ENCODE results near the gene GRIA2.
A peak's percentile ranks its signal among the peaks of the same experiment; 100 is the strongest.

GRIA2 gene

DNA sequence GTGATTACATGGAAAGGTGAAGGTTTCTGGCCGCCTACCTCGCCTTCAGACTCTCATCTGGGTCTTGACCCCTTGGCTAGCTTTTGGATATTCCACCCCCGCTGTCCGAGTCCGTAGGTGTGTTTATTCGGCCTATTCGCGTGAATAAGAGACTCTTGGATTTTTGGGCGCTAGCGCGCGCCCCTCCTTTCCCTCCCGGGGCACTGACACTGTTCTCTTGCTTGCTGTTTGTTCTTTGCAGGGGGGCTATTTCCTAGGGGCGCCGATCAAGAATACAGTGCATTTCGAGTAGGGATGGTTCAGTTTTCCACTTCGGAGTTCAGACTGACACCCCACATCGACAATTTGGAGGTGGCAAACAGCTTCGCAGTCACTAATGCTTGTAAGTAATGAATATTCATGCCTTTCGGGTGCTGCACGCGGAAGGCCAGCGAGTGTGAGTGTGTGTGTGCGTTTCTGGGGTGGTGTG lies 932 bp downstream of the GRIA2 start:
- no peak for DNase-seq (ENCODE audit: low read depth, low spot score)
- no peaks in the 10 kb centered on the region for H3K4me1 ChIP-seq (ENCODE audit: control insufficient read depth, insufficient read depth, low read length)
- H3K27me3 ChIP-seq (ENCODE audit: control insufficient read depth, insufficient read depth, low read length), result peaks cover 30% of the 10 kb centered on the region
- H3K4me3 ChIP-seq (ENCODE audit: low read length), result peak overlapping the region; percentile 89; the same call in 1 of the 2 replicates
- no peaks in the 10 kb centered on the region for H3K9me3 ChIP-seq (ENCODE audit: control insufficient read depth, insufficient read depth, low read length)
- WGBS (ENCODE audit: insufficient coverage, insufficient read length), result no CpG with 5 or more reads among the region's 24 CpGs
- H3K36me3 ChIP-seq (ENCODE audit: control insufficient read depth, insufficient read depth, low read length), result no peaks in the 10 kb centered on the region
- H3K27ac ChIP-seq (ENCODE audit: low read length), result no peak overlapping the region

DNA sequence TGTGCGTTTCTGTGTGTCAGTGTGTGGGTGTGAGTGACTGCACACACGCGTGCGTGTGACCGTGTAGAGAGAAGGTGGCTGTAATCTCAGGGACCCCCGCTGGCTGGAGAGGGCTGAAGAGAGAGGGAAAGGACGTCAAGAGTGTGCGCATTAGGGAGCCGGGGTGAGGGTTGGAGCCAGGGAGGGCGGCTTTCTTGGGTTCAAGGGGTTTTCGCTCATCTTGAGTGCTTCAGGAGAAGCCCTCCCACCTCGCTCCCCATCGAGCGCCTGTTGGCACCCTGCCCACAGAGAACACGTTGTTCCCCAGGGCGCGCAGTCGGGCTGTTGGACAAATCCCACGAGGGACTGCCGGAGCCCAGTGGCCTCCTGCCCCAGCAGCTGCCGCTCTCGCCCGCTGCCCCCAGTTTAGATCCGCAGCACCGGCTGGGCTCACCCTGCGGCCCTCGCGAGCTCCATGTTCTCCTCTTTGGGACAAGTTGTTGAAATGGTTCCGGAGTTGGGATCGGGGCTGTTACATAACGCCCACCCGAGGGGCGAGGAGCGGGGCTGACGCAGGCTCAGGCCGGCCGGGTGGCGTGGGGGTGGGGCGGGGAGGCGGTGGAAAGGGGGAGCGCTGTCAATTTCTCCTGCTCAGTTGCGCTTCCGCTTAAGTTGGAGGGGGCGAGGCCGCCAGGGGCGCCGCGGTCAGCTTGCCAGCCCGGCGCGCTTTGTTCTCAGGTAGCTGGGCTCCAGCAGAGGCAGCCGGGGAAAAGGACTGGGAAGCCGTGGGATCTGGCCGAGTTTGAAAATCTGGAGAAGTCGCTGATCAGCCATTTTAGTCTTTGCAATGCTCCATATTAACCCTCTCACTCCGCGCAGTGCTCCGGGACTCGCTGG lies 1.6 kb downstream of the GRIA2 start:
- Histone ChIP-seq H3K36me3 (ENCODE audit: control insufficient read depth, insufficient read depth, low read length) (no peaks in the 10 kb centered on the region), H3K27ac (ENCODE audit: low read length) (no peak overlapping the region), H3K4me3 (ENCODE audit: low read length) (peak overlapping the region; percentile 89; the same call in 1 of the 2 replicates), H3K9me3 (ENCODE audit: control insufficient read depth, insufficient read depth, low read length) (no peaks in the 10 kb centered on the region), H3K27me3 (ENCODE audit: control insufficient read depth, insufficient read depth, low read length) (peaks cover 30% of the 10 kb centered on the region), H3K4me1 (ENCODE audit: control insufficient read depth, insufficient read depth, low read length) (no peaks in the 10 kb centered on the region)
- no CpG with 5 or more reads among the region's 59 CpGs for WGBS (ENCODE audit: insufficient coverage, insufficient read length)
- no peak for DNase-seq (ENCODE audit: low read depth, low spot score)

DNA sequence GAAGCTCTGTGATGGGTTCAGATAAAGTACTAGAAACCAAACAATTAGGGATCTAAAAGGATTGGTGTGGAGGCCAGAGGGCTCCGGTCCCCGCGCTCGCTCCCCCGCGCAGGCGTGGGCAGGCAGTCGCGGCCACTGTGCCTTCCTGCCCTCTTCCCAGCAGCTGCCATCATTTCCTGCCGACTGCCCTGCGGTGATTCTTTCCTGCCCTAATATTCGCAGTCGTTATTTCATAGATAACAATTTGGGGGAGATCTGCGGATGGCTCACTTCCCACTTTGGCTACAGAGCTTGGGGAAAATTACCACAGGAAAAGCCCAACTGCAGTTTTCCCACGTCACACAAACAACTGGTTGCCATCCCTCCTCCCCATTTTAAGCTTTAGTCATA lies 2.2 kb downstream of the GRIA2 start:
- WGBS (ENCODE audit: insufficient coverage, insufficient read length), result no CpG with 5 or more reads among the region's 15 CpGs
- Histone ChIP-seq H3K4me3 (ENCODE audit: low read length) (peak overlapping the region; percentile 89; the same call in 1 of the 2 replicates), H3K9me3 (ENCODE audit: control insufficient read depth, insufficient read depth, low read length) (no peaks in the 10 kb centered on the region), H3K27ac (ENCODE audit: low read length) (no peak overlapping the region), H3K27me3 (ENCODE audit: control insufficient read depth, insufficient read depth, low read length) (peaks cover 30% of the 10 kb centered on the region), H3K4me1 (ENCODE audit: control insufficient read depth, insufficient read depth, low read length) (no peaks in the 10 kb centered on the region), H3K36me3 (ENCODE audit: control insufficient read depth, insufficient read depth, low read length) (no peaks in the 10 kb centered on the region)
- DNase-seq (ENCODE audit: low read depth, low spot score), result no peak

DNA sequence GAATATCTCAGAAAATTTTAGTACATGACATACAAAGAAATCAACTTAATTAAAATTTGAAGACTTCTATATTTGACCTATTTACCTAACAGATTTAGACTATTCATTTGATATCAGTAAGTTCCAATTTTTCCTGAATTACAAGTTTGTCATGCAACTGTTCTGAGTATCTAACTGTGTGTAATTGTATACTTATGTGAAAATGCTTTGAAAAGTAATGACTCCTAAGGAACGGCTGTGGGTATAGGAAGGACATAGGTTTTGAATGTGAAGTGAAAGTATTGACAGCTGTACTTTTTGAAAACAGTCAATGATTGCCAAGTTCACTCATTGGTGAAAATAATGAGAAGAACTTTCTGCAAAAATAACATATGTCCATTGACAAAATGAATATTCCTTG lies 2.9 kb downstream of the GRIA2 start:
- H3K27me3 ChIP-seq (ENCODE audit: control insufficient read depth, insufficient read depth, low read length), result peaks cover 30% of the 10 kb centered on the region
- H3K27ac ChIP-seq (ENCODE audit: low read length), result no peak overlapping the region
- DNase-seq (ENCODE audit: low read depth, low spot score), result no peak
- no CpG with 5 or more reads among the region's 1 CpG for WGBS (ENCODE audit: insufficient coverage, insufficient read length)
- no peaks in the 10 kb centered on the region for H3K36me3 ChIP-seq (ENCODE audit: control insufficient read depth, insufficient read depth, low read length)
- H3K4me1 ChIP-seq (ENCODE audit: control insufficient read depth, insufficient read depth, low read length), result no peaks in the 10 kb centered on the region
- H3K4me3 ChIP-seq (ENCODE audit: low read length), result no peak overlapping the region
- H3K9me3 ChIP-seq (ENCODE audit: control insufficient read depth, insufficient read depth, low read length), result no peaks in the 10 kb centered on the region

DNA sequence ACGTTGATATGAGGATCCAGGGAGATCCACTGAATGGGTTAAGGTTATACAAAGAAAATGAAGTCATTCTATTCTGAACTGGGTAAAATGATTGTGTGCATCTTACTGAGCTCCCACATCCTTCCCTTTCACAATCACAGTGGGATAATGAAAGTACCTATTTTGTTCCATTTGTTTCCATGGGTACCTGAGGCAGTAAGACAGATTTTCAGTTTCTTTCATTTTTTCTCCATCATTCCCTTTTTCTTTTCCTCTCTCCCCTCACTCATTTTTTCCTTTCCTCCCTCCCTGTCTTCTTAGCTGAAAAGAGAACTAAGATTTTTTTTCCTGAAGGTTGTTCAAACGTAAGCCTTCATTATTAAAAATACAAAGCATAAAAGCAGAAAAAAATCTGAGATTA lies 4.6 kb downstream of the GRIA2 start:
- H3K27me3 ChIP-seq (ENCODE audit: control insufficient read depth, insufficient read depth, low read length), result peaks cover 23% of the 10 kb centered on the region
- no peaks in the 10 kb centered on the region for H3K36me3 ChIP-seq (ENCODE audit: control insufficient read depth, insufficient read depth, low read length)
- no peak overlapping the region for H3K27ac ChIP-seq (ENCODE audit: low read length)
- 100% methylated on average over 1 of the region's 2 CpGs for WGBS (ENCODE audit: insufficient coverage, insufficient read length)
- no peak overlapping the region for H3K4me3 ChIP-seq (ENCODE audit: low read length)
- H3K9me3 ChIP-seq (ENCODE audit: control insufficient read depth, insufficient read depth, low read length), result no peaks in the 10 kb centered on the region
- H3K4me1 ChIP-seq (ENCODE audit: control insufficient read depth, insufficient read depth, low read length), result no peaks in the 10 kb centered on the region
- no peak for DNase-seq (ENCODE audit: low read depth, low spot score)

DNA sequence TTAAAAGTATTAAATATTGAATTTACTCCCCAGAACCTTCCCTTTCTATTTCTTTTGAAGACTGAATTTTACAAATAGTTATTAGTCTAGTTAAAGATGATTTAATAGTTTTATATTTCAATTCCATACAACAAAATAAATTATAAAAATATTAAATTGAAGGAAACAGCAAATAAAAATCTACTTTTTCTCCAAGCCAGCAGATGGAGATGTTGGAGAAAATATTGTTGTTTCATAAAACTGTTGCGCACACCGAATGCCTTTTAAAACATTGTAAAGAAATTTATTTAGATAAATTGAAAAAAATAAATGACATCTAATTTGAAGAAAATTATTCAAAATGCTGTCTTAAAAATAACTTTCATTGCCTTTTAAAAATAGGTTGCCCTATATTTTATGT lies 5.5 kb downstream of the GRIA2 start:
- H3K4me3 ChIP-seq (ENCODE audit: low read length), result no peak overlapping the region
- H3K27ac ChIP-seq (ENCODE audit: low read length), result no peak overlapping the region
- H3K36me3 ChIP-seq (ENCODE audit: control insufficient read depth, insufficient read depth, low read length), result no peaks in the 10 kb centered on the region
- no peaks in the 10 kb centered on the region for H3K4me1 ChIP-seq (ENCODE audit: control insufficient read depth, insufficient read depth, low read length)
- peaks cover 17% of the 10 kb centered on the region for H3K27me3 ChIP-seq (ENCODE audit: control insufficient read depth, insufficient read depth, low read length)
- no peaks in the 10 kb centered on the region for H3K9me3 ChIP-seq (ENCODE audit: control insufficient read depth, insufficient read depth, low read length)
- WGBS (ENCODE audit: insufficient coverage, insufficient read length), result no CpG with 5 or more reads among the region's 2 CpGs
- DNase-seq (ENCODE audit: low read depth, low spot score), result no peak

DNA sequence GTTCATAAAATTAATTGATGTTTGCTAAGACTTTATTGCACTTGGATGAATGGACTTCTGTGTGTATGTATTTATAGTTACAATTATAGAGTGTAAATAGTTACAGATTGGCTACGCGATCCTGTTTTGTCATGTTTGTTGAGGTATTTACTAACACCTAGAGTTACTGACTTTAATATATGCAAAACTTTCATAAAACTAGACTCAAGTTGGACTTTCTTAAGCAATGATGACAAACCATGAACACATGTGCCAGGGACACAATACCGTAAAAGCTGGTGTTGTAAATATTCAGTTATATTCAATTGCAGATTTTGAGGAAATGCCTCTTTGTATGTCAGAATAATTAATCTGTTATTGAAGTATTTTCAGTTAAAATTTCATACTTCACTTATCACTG lies 6.1 kb downstream of the GRIA2 start:
- H3K36me3 ChIP-seq (ENCODE audit: control insufficient read depth, insufficient read depth, low read length), result no peaks in the 10 kb centered on the region
- H3K4me1 ChIP-seq (ENCODE audit: control insufficient read depth, insufficient read depth, low read length), result no peaks in the 10 kb centered on the region
- DNase-seq (ENCODE audit: low read depth, low spot score), result no peak
- H3K27me3 ChIP-seq (ENCODE audit: control insufficient read depth, insufficient read depth, low read length), result peaks cover 11% of the 10 kb centered on the region
- no peak overlapping the region for H3K27ac ChIP-seq (ENCODE audit: low read length)
- no peaks in the 10 kb centered on the region for H3K9me3 ChIP-seq (ENCODE audit: control insufficient read depth, insufficient read depth, low read length)
- H3K4me3 ChIP-seq (ENCODE audit: low read length), result no peak overlapping the region
- WGBS (ENCODE audit: insufficient coverage, insufficient read length), result no CpG with 5 or more reads among the region's 3 CpGs

DNA sequence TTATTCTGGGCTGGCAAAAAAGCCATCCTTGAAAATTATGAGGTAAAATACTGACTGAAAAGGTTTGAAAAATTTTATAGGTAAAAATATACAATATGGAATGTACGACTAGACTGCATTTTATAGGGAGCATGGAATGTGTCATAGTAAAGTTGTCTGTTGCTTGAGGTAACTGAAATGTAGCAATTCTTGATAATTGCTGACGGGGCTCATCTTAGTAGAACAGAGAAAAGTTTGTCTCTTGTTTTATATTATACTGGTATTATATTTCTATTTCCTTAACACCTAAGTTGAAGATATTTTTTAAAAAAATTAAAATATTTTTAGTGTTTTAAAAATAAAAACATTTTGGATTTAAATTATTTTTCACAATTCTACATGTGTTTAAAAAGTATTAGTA lies 11.0 kb downstream of the GRIA2 start:
- Histone ChIP-seq H3K4me1 (ENCODE audit: control insufficient read depth, insufficient read depth, low read length) (no peaks in the 10 kb centered on the region), H3K36me3 (ENCODE audit: control insufficient read depth, insufficient read depth, low read length) (no peaks in the 10 kb centered on the region), H3K27ac (ENCODE audit: low read length) (no peak overlapping the region), H3K9me3 (ENCODE audit: control insufficient read depth, insufficient read depth, low read length) (no peaks in the 10 kb centered on the region), H3K4me3 (ENCODE audit: low read length) (no peak overlapping the region), H3K27me3 (ENCODE audit: control insufficient read depth, insufficient read depth, low read length) (no peaks in the 10 kb centered on the region)
- 100% methylated on average over 1 of the region's 2 CpGs for WGBS (ENCODE audit: insufficient coverage, insufficient read length)
- DNase-seq (ENCODE audit: low read depth, low spot score), result no peak

DNA sequence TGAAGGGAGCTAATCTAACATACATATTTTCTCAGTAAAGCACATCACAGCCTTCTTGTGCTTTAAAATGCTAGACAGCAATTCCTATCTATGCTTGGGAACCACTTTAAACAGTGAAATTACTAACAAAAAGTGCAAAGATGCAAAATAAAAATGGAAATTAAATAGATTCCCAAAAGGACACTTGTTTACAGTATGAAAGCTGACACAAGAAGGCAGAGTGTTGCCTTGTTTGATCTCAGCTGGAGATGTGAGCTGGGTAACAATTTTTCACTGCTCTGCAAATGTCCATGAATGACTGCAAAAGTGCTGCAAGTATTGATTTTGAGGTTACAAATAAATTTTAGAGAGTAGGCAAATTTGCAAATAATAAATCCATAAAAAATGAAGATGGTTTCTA lies 22.3 kb downstream of the GRIA2 start:
- Histone ChIP-seq H3K27ac (ENCODE audit: low read length) (no peak overlapping the region), H3K4me3 (ENCODE audit: low read length) (no peak overlapping the region), H3K4me1 (ENCODE audit: control insufficient read depth, insufficient read depth, low read length) (no peaks in the 10 kb centered on the region), H3K9me3 (ENCODE audit: control insufficient read depth, insufficient read depth, low read length) (no peaks in the 10 kb centered on the region), H3K36me3 (ENCODE audit: control insufficient read depth, insufficient read depth, low read length) (no peaks in the 10 kb centered on the region), H3K27me3 (ENCODE audit: control insufficient read depth, insufficient read depth, low read length) (no peaks in the 10 kb centered on the region)
- DNase-seq (ENCODE audit: low read depth, low spot score), result no peak

DNA sequence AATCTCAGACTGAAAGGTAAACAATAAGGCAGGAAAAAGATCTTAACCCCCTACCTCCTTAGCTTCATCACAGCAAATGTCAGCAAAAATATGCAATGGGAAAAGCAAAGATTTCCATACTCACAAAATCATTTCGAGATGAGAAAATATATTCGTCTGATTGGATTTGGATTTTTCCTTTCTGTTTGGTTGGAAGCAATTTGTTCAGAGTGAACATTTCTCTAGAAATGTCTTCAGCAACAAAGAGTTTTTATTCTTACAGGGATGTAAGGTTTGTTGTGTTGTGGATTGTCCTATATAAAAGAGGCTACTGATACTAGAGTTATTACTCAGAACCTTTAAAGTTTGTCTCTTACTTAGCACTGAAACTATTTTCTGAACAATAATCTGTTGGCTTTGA lies 23.8 kb downstream of the GRIA2 start:
- Histone ChIP-seq H3K9me3 (ENCODE audit: control insufficient read depth, insufficient read depth, low read length) (no peaks in the 10 kb centered on the region), H3K4me1 (ENCODE audit: control insufficient read depth, insufficient read depth, low read length) (no peaks in the 10 kb centered on the region), H3K27me3 (ENCODE audit: control insufficient read depth, insufficient read depth, low read length) (no peaks in the 10 kb centered on the region), H3K4me3 (ENCODE audit: low read length) (no peak overlapping the region), H3K36me3 (ENCODE audit: control insufficient read depth, insufficient read depth, low read length) (no peaks in the 10 kb centered on the region), H3K27ac (ENCODE audit: low read length) (no peak overlapping the region)
- DNase-seq (ENCODE audit: low read depth, low spot score), result no peak
- WGBS (ENCODE audit: insufficient coverage, insufficient read length), result no CpG with 5 or more reads among the region's 2 CpGs

DNA sequence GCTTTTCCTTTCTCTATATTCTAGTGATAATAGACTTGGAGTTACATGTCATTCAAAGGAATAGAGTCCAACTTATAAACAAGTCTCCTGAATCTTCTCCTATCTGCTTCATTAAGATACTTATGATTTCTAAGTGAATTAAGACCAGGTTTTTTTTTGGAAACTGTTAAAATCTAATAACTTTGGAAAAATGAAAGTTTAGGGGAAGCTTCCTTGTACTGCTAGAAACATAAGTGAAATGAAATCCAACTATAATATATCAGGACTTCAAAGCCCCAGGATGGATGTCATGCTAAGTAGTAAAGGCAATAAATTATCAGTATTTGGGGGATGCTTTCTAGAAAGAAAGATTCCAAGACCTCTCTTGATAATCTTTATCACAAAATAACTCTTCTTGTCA lies 24.8 kb downstream of the GRIA2 start:
- Histone ChIP-seq H3K27me3 (ENCODE audit: control insufficient read depth, insufficient read depth, low read length) (no peaks in the 10 kb centered on the region), H3K4me3 (ENCODE audit: low read length) (no peak overlapping the region), H3K4me1 (ENCODE audit: control insufficient read depth, insufficient read depth, low read length) (no peaks in the 10 kb centered on the region), H3K27ac (ENCODE audit: low read length) (no peak overlapping the region), H3K36me3 (ENCODE audit: control insufficient read depth, insufficient read depth, low read length) (no peaks in the 10 kb centered on the region), H3K9me3 (ENCODE audit: control insufficient read depth, insufficient read depth, low read length) (no peaks in the 10 kb centered on the region)
- DNase-seq (ENCODE audit: low read depth, low spot score), result no peak
